ENCODE results near the gene MTHFS. TPM values are rescaled to one million over a fixed set of nuclear protein-coding genes. Genes with fewer than 3 reads are reported as not detected.
"Not testable (repeated sequence)": the region's sequence is repeated elsewhere in the genome, so short reads cannot be mapped to it uniquely, and the experiment has no call there.

Gene MTHFS
- total and polyA plus RNA-seq, 8 donors: 5.7 to 101 (median 48.1) TPM; not detected in 2

- no peaks in the 10 kb centered on the region for H3K4me1 ChIP-seq
- no peaks in the 10 kb centered on the region for H3K9me3 ChIP-seq
- WGBS, 5 donors: 80 to 91% (median 86%) methylated on average over 7 of the region's 7 CpGs
- no peak overlapping the region for H3K27ac ChIP-seq
- H3K36me3 ChIP-seq: no peaks in the 10 kb centered on the region
- intact Hi-C loops (cut with DNase I; ENCODE audit: low total_unique reads): no loop called here
- TF ChIP-seq EP300 (IDR thresholded peaks at IDR 0.05) (no peak), CTCF (IDR thresholded peaks at IDR 0.05) (no peak), POLR2AphosphoS5 (IDR thresholded peaks at IDR 0.05) (no peak), POLR2A (IDR thresholded peaks at IDR 0.05) (no peak)
- peaks cover 0 to 9% (median 0%) of the 10 kb centered on the region in 3 donors for H3K27me3 ChIP-seq
- no peak for DNase-seq
- H3K4me3 ChIP-seq: no peak overlapping the region
Measured at GRCh38 chr15:79942741-79943481, 46.1 kb upstream of the MTHFS start.

- no peaks in the 10 kb centered on the region for H3K36me3 ChIP-seq
- WGBS, 5 donors: 89 to 92% (median 91%) methylated on average over 4 of the region's 4 CpGs
- H3K27me3 ChIP-seq: peaks cover 0 to 16% (median 0%) of the 10 kb centered on the region in 3 donors
- no peaks in the 10 kb centered on the region for H3K4me1 ChIP-seq
- TF ChIP-seq CTCF (IDR thresholded peaks at IDR 0.05) (no peak), EP300 (IDR thresholded peaks at IDR 0.05) (no peak), POLR2AphosphoS5 (IDR thresholded peaks at IDR 0.05) (no peak), POLR2A (IDR thresholded peaks at IDR 0.05) (no peak)
- H3K4me3 ChIP-seq: no peak overlapping the region
- intact Hi-C loops (cut with DNase I; ENCODE audit: low total_unique reads): no loop called here
- H3K27ac ChIP-seq: no peak overlapping the region
- no peak for DNase-seq
- no peaks in the 10 kb centered on the region for H3K9me3 ChIP-seq
Measured at GRCh38 chr15:79939399-79939798, 42.6 kb upstream of the MTHFS start.

GRCh38 chr15:79938143-79938542 lies 41.3 kb upstream of the MTHFS start:
- H3K4me3 ChIP-seq: no peak overlapping the region
- peaks cover 0 to 6% (median 0%) of the 10 kb centered on the region in 4 donors for H3K4me1 ChIP-seq
- H3K27me3 ChIP-seq: peaks cover 0 to 16% (median 0%) of the 10 kb centered on the region in 3 donors
- no peak overlapping the region for H3K27ac ChIP-seq
- H3K9me3 ChIP-seq: no peaks in the 10 kb centered on the region
- intact Hi-C loops (cut with DNase I; ENCODE audit: low total_unique reads): no loop called here
- TF ChIP-seq EP300 (IDR thresholded peaks at IDR 0.05): no peak
- TF ChIP-seq POLR2AphosphoS5 (IDR thresholded peaks at IDR 0.05): no peak
- DNase-seq: no peak
- 31 to 68% (median 60%) methylated on average over 1 of the region's 1 CpG for WGBS, 5 donors
- no peaks in the 10 kb centered on the region for H3K36me3 ChIP-seq

GRCh38 chr15:79935556-79936201 lies 38.9 kb upstream of the MTHFS start:
- H3K4me3 ChIP-seq; DNase-seq; H3K27ac ChIP-seq; intact Hi-C loops (cut with DNase I; ENCODE audit: low total_unique reads); H3K9me3 ChIP-seq; H3K4me1 ChIP-seq; H3K27me3 ChIP-seq; H3K36me3 ChIP-seq: not testable (repeated sequence)
- WGBS, 5 donors: 51 to 69% (median 61%) methylated on average over 7 of the region's 7 CpGs

- no peaks in the 10 kb centered on the region for H3K9me3 ChIP-seq
- H3K4me3 ChIP-seq: no peak overlapping the region
- peaks cover 0 to 7% (median 0%) of the 10 kb centered on the region in 3 donors for H3K27me3 ChIP-seq
- intact Hi-C loops (cut with DNase I; ENCODE audit: low total_unique reads): no loop called here
- H3K36me3 ChIP-seq: no peaks in the 10 kb centered on the region
- H3K27ac ChIP-seq: no peak overlapping the region
- 24 to 41% (median 31%) methylated on average over 3 of the region's 3 CpGs for WGBS, 5 donors
- TF ChIP-seq CTCF (IDR thresholded peaks at IDR 0.05) (no peak), POLR2AphosphoS5 (IDR thresholded peaks at IDR 0.05) (no peak)
- peaks cover 0 to 7% (median 0%) of the 10 kb centered on the region in 4 donors for H3K4me1 ChIP-seq
- no peak for DNase-seq
Measured at GRCh38 chr15:79933231-79933630, 36.4 kb upstream of the MTHFS start.
